T follicular helper cell (primary cell): ENCODE data around the gene RIT2.

Source experiments
- DNase-seq: peaks from one replicate; pipeline ENCODE4 v3.0.0-alpha.2; 2020; ENCODE audit warnings: low read depth

RIT2 gene

DNA sequence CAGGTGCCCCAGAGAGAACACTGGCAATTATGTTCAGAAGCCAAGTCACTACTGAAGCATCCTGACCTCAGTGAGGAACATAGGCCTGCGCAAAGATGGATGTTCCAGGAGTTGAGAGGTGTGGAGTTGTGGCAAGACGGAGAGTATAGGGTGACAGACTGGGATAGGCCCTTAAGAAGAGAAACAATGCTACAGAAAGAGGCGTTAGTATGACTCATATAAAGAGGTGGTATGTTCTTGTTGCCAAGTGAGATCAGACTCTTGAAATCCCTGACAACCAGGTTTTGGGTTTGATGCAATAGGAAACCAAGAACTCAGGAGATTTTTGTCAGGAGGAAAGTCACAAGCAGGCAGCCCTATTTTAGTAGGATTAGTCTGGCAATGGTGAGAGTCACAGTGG is 185.6 kb downstream of the RIT2 start:
- DNase-seq = no peak

GRCh38 chr18:42929181-42929580 is 186.3 kb downstream of the RIT2 start:
- no peak for DNase-seq

DNA sequence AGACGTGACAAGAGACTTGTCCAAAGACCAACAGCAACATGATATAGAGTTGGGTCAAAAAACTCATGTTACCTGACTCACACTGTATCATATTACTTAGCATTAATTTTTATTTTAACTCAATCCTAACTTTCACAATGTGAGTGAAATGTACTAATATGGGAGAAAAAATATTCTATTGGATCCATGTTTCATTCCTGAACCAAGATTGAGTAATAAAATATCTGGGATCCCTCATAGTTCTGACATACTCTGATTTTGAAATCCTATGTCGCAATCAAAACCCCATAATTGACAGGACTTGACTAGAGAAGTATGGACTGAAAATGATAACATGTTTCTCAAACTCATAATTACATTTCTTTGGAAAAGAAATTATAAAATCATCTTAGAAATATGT is 190.4 kb downstream of the RIT2 start:
- no peak for DNase-seq

GRCh38 chr18:42922363-42922762 is 193.1 kb downstream of the RIT2 start:
- DNase-seq = no peak

GRCh38 chr18:42921226-42921737 is 194.2 kb downstream of the RIT2 start:
- no peak for DNase-seq

DNA sequence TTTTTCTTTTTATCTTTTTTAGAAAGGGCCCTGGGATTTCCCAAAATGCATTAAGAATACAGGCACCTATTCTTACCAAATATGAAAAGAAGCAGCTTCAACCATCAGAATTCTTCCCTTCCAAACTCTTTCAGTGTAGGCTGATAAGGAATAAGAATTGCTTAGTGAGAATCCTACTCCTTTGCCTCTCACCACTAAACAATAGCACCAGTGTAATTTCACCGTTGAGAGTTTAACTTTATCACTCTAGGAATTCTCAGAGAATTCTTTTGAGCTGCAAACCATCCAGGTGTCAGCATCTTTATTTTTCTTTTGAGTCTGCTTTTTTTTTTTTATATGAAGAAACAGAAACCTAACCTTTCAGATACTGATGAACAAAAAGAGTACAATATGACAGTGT is 194.9 kb downstream of the RIT2 start:
- DNase-seq = no peak

DNA sequence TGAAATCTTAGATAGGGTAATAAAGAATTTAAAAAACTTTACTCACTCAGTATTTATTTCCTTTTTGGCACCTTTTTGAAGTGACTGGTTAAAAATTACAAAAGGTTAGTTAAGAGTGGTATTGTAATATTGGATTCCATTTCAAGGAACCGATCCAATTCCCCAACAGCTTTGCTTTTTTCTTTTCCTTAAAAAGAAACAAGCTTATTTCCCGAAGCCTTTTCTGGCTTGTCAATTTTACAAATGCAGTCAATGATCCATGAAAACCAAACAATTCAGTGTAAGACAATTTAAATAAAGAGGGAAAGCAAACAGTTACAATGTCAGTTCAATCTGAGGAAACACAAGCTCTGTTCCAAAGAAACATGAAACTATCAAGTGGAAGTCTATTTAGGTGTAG is 200.2 kb downstream of the RIT2 start:
- DNase-seq = no peak

DNA sequence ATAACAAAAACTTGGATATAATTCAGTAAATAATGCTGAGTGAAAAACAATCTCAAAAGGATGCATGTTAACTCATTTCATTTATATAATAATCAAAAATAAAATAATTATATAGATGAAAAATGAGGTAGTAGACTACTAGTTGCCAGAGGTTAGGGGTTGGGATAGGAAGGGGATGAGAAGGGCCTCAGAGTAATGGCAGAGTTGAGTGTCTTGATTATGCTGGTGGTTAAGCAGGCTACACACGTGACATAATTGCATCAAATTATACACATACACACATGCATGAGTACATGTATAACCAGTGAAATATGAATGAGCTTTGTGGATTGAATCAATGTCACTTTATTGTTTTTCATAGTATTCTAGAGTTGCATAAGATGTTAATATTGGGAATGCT is 201.0 kb downstream of the RIT2 start:
- DNase-seq = no peak

- DNase-seq = no peak
Measured at GRCh38 chr18:42909095-42909494, 206.4 kb downstream of the RIT2 start.

DNA sequence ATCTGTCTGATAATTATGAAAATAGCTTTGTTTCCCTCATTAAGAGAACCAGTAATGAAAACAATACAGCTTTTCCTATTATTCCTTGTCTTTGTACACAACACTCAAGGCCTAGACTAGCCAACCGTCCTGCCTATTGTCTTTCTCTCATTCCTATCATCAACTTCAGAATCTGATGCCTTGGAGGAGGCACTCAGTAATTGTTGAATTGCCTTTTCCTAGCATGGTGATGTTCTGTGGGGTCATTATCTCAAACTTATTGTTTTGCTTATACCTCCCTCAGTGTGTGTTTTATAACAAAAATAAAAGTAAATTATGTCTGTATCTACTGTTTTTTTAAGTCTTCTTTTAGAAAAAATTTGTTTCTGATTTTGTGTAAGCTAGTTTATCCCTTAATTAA is 208.7 kb downstream of the RIT2 start:
- DNase-seq = no peak

DNA sequence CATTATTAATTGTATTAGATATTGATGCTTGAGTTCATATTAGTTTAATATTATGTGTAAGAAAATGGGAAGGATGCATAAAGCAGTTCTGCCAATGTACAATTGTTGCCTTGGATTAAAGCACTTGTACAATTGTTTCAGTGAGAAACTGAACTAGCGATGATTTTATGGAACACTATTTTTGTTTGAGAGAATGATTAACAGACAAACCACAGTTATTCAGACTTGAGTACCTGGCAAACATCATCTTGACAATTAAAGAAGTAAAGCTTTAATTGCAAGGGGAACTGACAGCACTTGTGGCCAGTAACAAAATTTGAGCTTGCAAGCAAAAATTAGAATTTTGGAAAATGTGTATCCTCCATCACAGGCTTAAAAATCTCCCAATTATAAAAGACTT is 214.3 kb downstream of the RIT2 start:
- DNase-seq = no peak

- DNase-seq = no peak
Measured at GRCh38 chr18:42893977-42894376, 221.5 kb downstream of the RIT2 start.

- no peak for DNase-seq
Measured at GRCh38 chr18:42892181-42892580, 223.3 kb downstream of the RIT2 start.

DNA sequence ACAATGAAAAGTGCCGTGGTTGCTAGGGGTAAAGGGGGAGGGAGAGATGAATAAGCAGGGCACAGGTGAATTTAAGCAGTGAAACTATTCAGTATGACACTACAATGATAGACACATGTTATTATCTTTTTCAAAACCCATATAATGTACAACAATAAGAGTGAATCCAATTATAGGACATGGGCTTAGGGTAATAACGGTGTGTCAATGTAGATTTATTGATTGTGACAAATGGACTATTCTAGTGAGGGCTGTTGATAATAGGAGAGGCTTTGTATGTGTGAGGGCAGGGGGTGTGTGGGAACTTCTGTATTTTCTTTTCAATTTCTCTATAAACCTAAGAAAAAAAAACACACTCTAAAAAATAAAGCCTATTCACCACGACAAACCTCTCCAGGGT is 223.8 kb downstream of the RIT2 start:
- no peak for DNase-seq

GRCh38 chr18:42883169-42883568 is 232.3 kb downstream of the RIT2 start:
- DNase-seq = no peak

- no peak for DNase-seq
Measured at GRCh38 chr18:42882122-42882521, 233.4 kb downstream of the RIT2 start.

- DNase-seq = no peak
Measured at GRCh38 chr18:42872838-42873237, 242.6 kb downstream of the RIT2 start.

DNA sequence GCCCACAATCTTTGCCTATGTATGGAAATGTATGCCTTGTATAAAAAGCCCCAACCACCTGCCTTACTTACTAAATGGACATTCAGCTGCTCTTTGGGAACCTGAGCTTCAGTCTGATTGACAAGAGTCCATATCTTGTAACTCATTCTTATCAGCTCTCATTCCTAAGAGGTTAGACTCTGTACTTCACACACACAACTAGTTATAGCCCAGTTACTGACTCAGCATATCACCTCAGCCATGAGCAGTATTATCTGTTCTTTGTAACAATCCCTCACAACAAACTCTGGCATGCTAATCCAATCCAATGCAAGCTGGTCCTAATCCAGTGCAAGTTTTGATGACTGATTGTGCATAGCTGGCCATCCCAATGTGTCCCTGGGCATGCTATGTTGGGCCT is 250.6 kb downstream of the RIT2 start:
- DNase-seq = no peak

DNA sequence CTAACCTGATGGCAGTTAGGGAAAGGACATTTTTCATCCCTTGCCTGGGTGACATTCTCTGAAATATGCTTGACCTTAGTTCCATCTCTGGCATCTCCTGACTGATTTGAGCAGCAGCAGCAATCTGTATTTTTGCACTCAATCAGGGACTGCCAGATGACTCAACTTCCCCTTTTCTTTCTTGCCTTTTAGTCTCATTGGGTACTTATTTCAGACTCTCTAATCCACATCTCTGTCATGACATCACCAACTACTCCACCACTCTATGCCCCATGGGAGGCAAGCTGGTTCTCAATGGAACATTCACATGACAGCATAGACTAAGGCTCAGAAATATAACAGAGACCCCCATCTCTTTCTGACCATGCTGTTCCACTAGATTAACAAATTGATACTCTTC is 254.2 kb downstream of the RIT2 start:
- DNase-seq = no peak

- no peak for DNase-seq
Measured at GRCh38 chr18:42860548-42860947, 254.9 kb downstream of the RIT2 start.

DNA sequence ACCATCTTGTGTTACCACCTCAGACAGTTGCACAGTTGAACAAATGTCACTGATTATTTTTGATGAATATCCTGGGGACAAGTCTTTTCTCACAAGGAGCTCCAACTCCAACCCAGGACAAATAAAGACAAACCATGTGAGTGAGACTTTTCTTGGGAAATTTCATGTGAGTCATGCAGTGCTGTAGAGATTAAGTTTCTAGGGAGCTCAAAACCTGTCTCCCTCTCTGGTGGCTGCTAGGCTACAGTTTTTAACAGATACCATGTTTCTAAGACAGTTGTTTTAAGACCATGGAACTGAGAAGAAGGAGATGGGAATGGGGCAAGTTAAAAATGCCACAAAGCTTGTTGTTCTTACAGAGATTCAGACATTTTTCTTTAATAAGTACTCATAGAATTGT is 255.5 kb downstream of the RIT2 start:
- no peak for DNase-seq

DNA sequence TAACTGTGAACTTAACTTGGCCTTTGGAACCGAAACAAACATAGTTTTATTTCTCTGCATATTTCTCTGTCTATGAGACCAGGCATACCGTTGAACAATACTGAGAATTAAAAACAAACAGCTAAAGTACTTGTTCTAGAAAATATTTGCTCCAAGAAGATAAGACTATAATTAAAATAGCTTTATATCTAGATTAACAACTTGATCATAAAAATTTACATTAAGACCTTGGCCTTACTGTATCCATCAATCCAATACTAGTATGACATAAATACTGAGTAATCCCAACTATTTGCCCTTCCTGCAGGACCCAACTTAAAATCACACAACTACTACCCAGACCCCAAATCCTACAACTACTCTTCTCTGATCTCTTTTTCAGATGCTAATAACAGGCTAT is 260.9 kb downstream of the RIT2 start:
- no peak for DNase-seq

GRCh38 chr18:42850174-42851083 is 265.1 kb downstream of the RIT2 start:
- no peak for DNase-seq

DNA sequence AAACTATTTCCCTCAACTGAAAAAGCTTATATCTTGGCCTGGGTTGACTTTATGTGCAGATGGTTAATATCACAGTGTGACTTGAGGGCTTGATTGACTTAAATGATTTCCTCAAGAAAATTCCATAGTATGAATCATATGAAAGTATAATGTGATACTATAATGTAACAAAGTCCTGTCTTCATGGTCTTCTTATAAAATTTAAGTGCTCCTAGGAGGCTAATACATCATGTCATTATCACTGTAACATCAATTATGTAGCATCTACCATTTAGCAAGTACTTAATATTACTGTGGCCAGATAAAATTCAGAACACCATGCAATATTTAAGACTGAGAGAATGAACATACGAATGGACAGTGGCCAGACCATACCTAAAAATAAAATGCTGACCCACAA is 276.1 kb downstream of the RIT2 start:
- DNase-seq = no peak
